IMR-90 (cell line): ENCODE results near the gene FAM234A. TPM values are rescaled to one million over a fixed set of nuclear protein-coding genes. Genes with fewer than 3 reads are reported as not detected.
A peak's percentile ranks its signal among the peaks of the same experiment; 100 is the strongest.

ENCODE experiments used
- ATAC-seq: fragments of 200-7000 bp; cut with Tn5 transposase; 2 replicates; pipeline ENCODE4 v1.9.1; 2020; ENCODE audit warnings: low read depth, mild to moderate bottlenecking, moderate library complexity
- BruUV-seq: library from RNA; stranded (reverse); fragments of 400-500 nt; replicated peaks from 2 replicates; lab custom pipeline; 2021; lab: Mats Ljungman, UMichigan
- CTCF ChIA-PET: fragments of 300-600 bp; formaldehyde crosslinking; extraction: SDS; loops from one replicate; lab custom pipeline; 2021; ENCODE audit warnings: antibody characterized with exemption; lab: Yijun Ruan, JAX
- POLR2A ChIA-PET: fragments of 300-600 bp; sonication (Branson Sonifier 250); formaldehyde crosslinking; loops from one replicate; lab custom pipeline; 2022; ENCODE audit warnings: antibody characterized with exemption; ENCODE audit not compliant: unreplicated experiment; lab: Charles Lee
- DNase-seq: peaks from one replicate; pipeline ENCODE4 v3.0.0; 2013
- H2AFZ ChIP-seq: replicated peaks from 2 replicates; pipeline ENCODE3; 2013; ENCODE audit warnings: low read length, mild to moderate bottlenecking; ENCODE audit not compliant: poor library complexity
- H2AK5ac ChIP-seq: 2 replicates; pipeline ENCODE4 v1.6.1; 2013; ENCODE audit warnings: low read depth, low read length, inconsistent platforms
- H2AK9ac ChIP-seq: replicated peaks from 2 replicates; pipeline ENCODE3; 2013; ENCODE audit warnings: mild to moderate bottlenecking, low read depth, low read length, moderate library complexity; ENCODE audit not compliant: poor library complexity
- H2BK120ac ChIP-seq: 2 replicates; pipeline ENCODE4 v1.6.1; 2013; ENCODE audit warnings: low read depth, low read length, inconsistent platforms
- H2BK15ac ChIP-seq: 3 replicates; pipeline ENCODE4 v1.6.1; 2013; ENCODE audit warnings: low read depth, low read length, inconsistent platforms
- H2BK20ac ChIP-seq: 2 replicates; pipeline ENCODE4 v1.6.1; 2013; ENCODE audit warnings: low read depth, mild to moderate bottlenecking, inconsistent platforms, low read length, moderate library complexity
- H2BK5ac ChIP-seq: 2 replicates; pipeline ENCODE4 v1.6.1; 2013; ENCODE audit warnings: mild to moderate bottlenecking, low read depth, low read length, inconsistent platforms; ENCODE audit not compliant: poor library complexity, severe bottlenecking
- H3K14ac ChIP-seq: replicated peaks from 2 replicates; pipeline ENCODE4 v1.6.1; 2013; ENCODE audit warnings: low read depth, low read length, inconsistent platforms
- H3K18ac ChIP-seq: 2 replicates; pipeline ENCODE4 v1.6.1; 2013; ENCODE audit warnings: low read depth, low read length, control low read depth
- H3K23ac ChIP-seq: 2 replicates; pipeline ENCODE4 v1.6.1; 2013; ENCODE audit warnings: low read depth, low read length, inconsistent platforms
- H3K27ac ChIP-seq: 2 replicates; pipeline ENCODE4 v1.5.1; 2013; ENCODE audit warnings: mild to moderate bottlenecking, control low read depth, low read length; ENCODE audit not compliant: insufficient read depth
- H3K27me3 ChIP-seq: 2 replicates; pipeline ENCODE4 v1.6.1; 2013; ENCODE audit warnings: low read length; ENCODE audit not compliant: control insufficient read depth, insufficient read depth
- H3K36me3 ChIP-seq: 2 replicates; pipeline ENCODE4 v1.6.1; 2013; ENCODE audit warnings: low read length, mixed read lengths; ENCODE audit not compliant: control insufficient read depth, insufficient read depth
- H3K4ac ChIP-seq: 2 replicates; pipeline ENCODE4 v1.6.1; 2013; ENCODE audit warnings: low read depth, low read length, inconsistent platforms
- H3K4me1 ChIP-seq: 2 replicates; pipeline ENCODE4 v1.6.1; 2013; ENCODE audit warnings: low read length, mixed read lengths; ENCODE audit not compliant: control insufficient read depth, insufficient read depth
- H3K4me2 ChIP-seq: 2 replicates; pipeline ENCODE4 v1.6.1; 2013; ENCODE audit warnings: low read depth, mild to moderate bottlenecking, control low read depth, low read length, moderate library complexity
- H3K4me3 ChIP-seq: 2 replicates; pipeline ENCODE4 v1.5.1; 2013; ENCODE audit warnings: low read depth, mild to moderate bottlenecking, control low read depth, low read length, moderate library complexity; ENCODE audit not compliant: insufficient read depth
- H3K56ac ChIP-seq: 2 replicates; pipeline ENCODE4 v1.6.1; 2013; ENCODE audit warnings: low read length, inconsistent platforms; ENCODE audit not compliant: insufficient read depth; ENCODE audit errors: extremely low read depth
- H3K79me1 ChIP-seq, 2 experiments: 2 replicates each; pipeline ENCODE4 v1.6.1; 2013; ENCODE audit warnings: low read length in 2 of 2, inconsistent platforms in 1 of 2, low read depth in 1 of 2
- H3K9ac ChIP-seq: 2 replicates; pipeline ENCODE4 v1.6.1; 2013; ENCODE audit warnings: low read depth, low read length, control low read depth
- H3K9me1 ChIP-seq: 2 replicates; pipeline ENCODE4 v1.6.1; 2013; ENCODE audit warnings: low read length, inconsistent platforms; ENCODE audit not compliant: insufficient read depth
- H3K9me3 ChIP-seq: 2 replicates; pipeline ENCODE4 v1.6.1; 2013; ENCODE audit warnings: low read length; ENCODE audit not compliant: control insufficient read depth, insufficient read depth
- H4K20me1 ChIP-seq: 2 replicates; pipeline ENCODE4 v1.6.1; 2013; ENCODE audit warnings: low read length, inconsistent platforms; ENCODE audit not compliant: insufficient read depth
- H4K5ac ChIP-seq: 2 replicates; pipeline ENCODE4 v1.6.1; 2013; ENCODE audit warnings: mild to moderate bottlenecking, low read depth, low read length, control low read depth
- H4K8ac ChIP-seq, 2 experiments: 2 replicates each; pipeline ENCODE4 v1.6.1; 2013; ENCODE audit warnings: low read depth in 2 of 2, low read length in 2 of 2, control low read depth in 1 of 2, inconsistent platforms in 1 of 2
- H4K91ac ChIP-seq: 2 replicates; pipeline ENCODE4 v1.6.1; 2013; ENCODE audit warnings: low read depth, low read length, inconsistent platforms; ENCODE audit not compliant: insufficient read depth
- CTCF ChIP-seq: conservative IDR thresholded peaks from 2 replicates; pipeline ENCODE4 v1.5.1; 2012; ENCODE audit warnings: mild to moderate bottlenecking, low read depth, low read length, improper control_type of control experiment
- ELK1 ChIP-seq: fragments of 150-350 bp; IDR thresholded peaks from 2 replicates; pipeline ENCODE4 v1.6.1; 2016; ENCODE audit warnings: low read depth, mild to moderate bottlenecking, low read length, moderate library complexity, borderline replicate concordance
- FOS ChIP-seq: fragments of 150-350 bp; IDR thresholded peaks from 2 replicates; pipeline ENCODE4 v1.6.1; 2016; ENCODE audit warnings: low read depth, low read length
- RFX5 ChIP-seq: IDR thresholded peaks from 2 replicates; pipeline ENCODE4 v1.8.0; 2012; ENCODE audit warnings: low read depth, mild to moderate bottlenecking, low read length, moderate library complexity
- USF2 ChIP-seq: fragments of 150-350 bp; IDR thresholded peaks from 2 replicates; pipeline ENCODE4 v1.6.1; 2017; ENCODE audit warnings: mild to moderate bottlenecking, antibody characterized with exemption, low read length, low read depth
- WGBS, 2 experiments: methylation state at CpG; one replicate each; pipeline versions ENCODE4 v1.1.5 to v1.1.7; 2013; ENCODE audit warnings: missing lambda C conversion rate in 2 of 2; ENCODE audit not compliant: insufficient read length in 1 of 2; ENCODE audit errors: extremely low coverage in 2 of 2; 5-methylcytosine and 5-hydroxymethylcytosine counted together
- dilution Hi-C: fragments of 300-500 bp; cut with HindIII; formaldehyde crosslinking; loops from one replicate; pipeline ENCODE4 v1.14.3; 2018; ENCODE audit warnings: low sequenced_read_pairs; ENCODE audit not compliant: unreplicated experiment
- in situ Hi-C: fragments of 300-500 bp; cut with MboI; formaldehyde crosslinking; loops from 3 replicates; pipeline ENCODE4 v1.14.3; 2019; ENCODE audit warnings: low sequenced_read_pairs, inconsistent platforms, mixed read lengths
- intact Hi-C: fragments of 100-400 bp; cut with micrococcal nuclease; formaldehyde crosslinking; loops from 2 replicates; pipeline ENCODE4 v1.10.0; 2022
- polyA plus RNA-seq, 3 experiments: library from polyadenylated mRNA; depleted of rRNA; stranded (reverse); fragments of >200 nt; gene quantifications; 2 replicates each; pipeline ENCODE4 v1.2.3, GENCODE V29; 2012; ENCODE audit warnings: low replicate concordance in 1 of 3
- total RNA-seq: library from RNA; depleted of rRNA; stranded (reverse); fragments of >200 nt; gene quantifications from 2 replicates; pipeline ENCODE4 v1.2.3, GENCODE V29; 2012

Gene FAM234A
- total and polyA plus RNA-seq, 2 of the 4 experiments (the other 2 are of a cell fraction) = 30.3 to 64.2 TPM

- BruUV-seq = no TSS peak
- Histone ChIP-seq H3K9me3 (no peaks in the 10 kb centered on the region), H2BK120ac (no peak overlapping the region), H2AFZ (no peak overlapping the region), H3K27ac (no peak overlapping the region), H3K4ac (no peak overlapping the region), H4K91ac (no peak overlapping the region), H2BK5ac (no peak overlapping the region), H4K8ac (no peak overlapping the region), H3K18ac (no peak overlapping the region), H3K36me3 (peaks cover 10% of the 10 kb centered on the region), H3K56ac (no peak overlapping the region), H3K14ac (no peak overlapping the region), H2BK20ac (no peak overlapping the region), H3K4me2 (no peak overlapping the region), H2AK9ac (peak overlapping the region; percentile 16), H3K23ac (no peak overlapping the region), H3K27me3 (no peaks in the 10 kb centered on the region), H3K9me1 (0 out of 2 replicates have a peak, but pooled peaks cover 9% of the 10 kb centered on the region), H3K4me1 (no peaks in the 10 kb centered on the region; the same call in 1 of the 2 replicates), H3K9ac (no peak overlapping the region), H3K79me1 (peaks cover 16 to 18% of the 10 kb centered on the region in 2 experiments), H4K5ac (no peak overlapping the region), H4K20me1 (peaks cover 11% of the 10 kb centered on the region; the same call in 1 of the 2 replicates), H2BK15ac (no peak overlapping the region), H3K4me3 (no peak overlapping the region), H2AK5ac (no peak overlapping the region)
- TF ChIP-seq CTCF (no peak), FOS (no peak), ELK1 (no peak), RFX5 (no peak), USF2 (no peak)
- ChIA-PET POLR2A (no interaction called here), CTCF (no interaction called here)
- dilution Hi-C loops (no loop called here), in situ Hi-C loops (no loop called here), intact Hi-C loops (no loop called here)
- no peak for ATAC-seq
- WGBS, 2 experiments = 96% methylated on average over 5 of the region's 12 CpGs; no CpG with 5 or more reads in 1 of the 2 experiments
- DNase-seq = no peak
These were observed 12.4 kb downstream of the FAM234A start for GRCh38 chr16:247027-247426.
